Ectodermal cell (in vitro differentiated cells): ENCODE measurements around the gene RIPK1.

Experiments
- H3K27ac ChIP-seq: 2 replicates; pipeline ENCODE4 v1.7.0; 2013; ENCODE audit warnings: mild to moderate bottlenecking, low read depth, low read length; ENCODE audit not compliant: insufficient read depth, poor library complexity, severe bottlenecking
- H3K27me3 ChIP-seq: 2 replicates; pipeline ENCODE4 v1.7.0; 2013; ENCODE audit warnings: mild to moderate bottlenecking, low read length; ENCODE audit not compliant: insufficient read depth, control insufficient read depth, poor library complexity, severe bottlenecking
- H3K36me3 ChIP-seq: one replicate; pipeline ENCODE4 v1.7.0; 2013; ENCODE audit warnings: low read length; ENCODE audit not compliant: control insufficient read depth, insufficient read depth
- H3K4me1 ChIP-seq: one replicate; pipeline ENCODE4 v1.7.0; 2013; ENCODE audit warnings: low read length; ENCODE audit not compliant: control insufficient read depth, insufficient read depth
- H3K4me3 ChIP-seq: 2 replicates; pipeline ENCODE4 v1.7.0; 2013; ENCODE audit warnings: low read depth, low read length, control low read depth; ENCODE audit not compliant: insufficient read depth
- H3K9me3 ChIP-seq: 2 replicates; pipeline ENCODE4 v1.7.0; 2013; ENCODE audit warnings: mild to moderate bottlenecking, low read length, moderate library complexity; ENCODE audit not compliant: control insufficient read depth
- WGBS, 2 experiments: methylation state at CpG; one replicate each; pipeline ENCODE4 v1.1.7; 2013; ENCODE audit warnings: missing lambda C conversion rate in 2 of 2; 5-methylcytosine and 5-hydroxymethylcytosine counted together

Gene RIPK1

DNA sequence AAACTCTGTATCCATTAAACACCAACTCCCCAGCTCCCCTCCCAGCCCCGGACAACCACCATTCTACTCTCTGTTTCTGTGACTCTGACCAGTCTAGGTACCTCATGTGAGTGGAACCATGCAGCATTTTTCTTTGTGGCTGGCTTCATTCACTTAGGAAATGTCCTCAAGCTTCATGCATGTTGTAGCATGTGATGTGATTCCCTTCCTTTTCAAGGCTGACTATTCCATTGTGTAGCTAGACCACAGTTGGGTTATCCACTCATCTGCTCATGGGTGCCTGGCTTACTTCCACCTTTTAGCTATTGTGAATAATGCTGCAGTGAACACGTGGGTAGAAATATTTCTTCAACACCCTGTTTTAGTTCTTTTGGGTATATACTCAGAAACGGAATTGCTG is 41.5 kb downstream of the RIPK1 start:
- H3K27ac ChIP-seq: no peak overlapping the region
- H3K4me3 ChIP-seq: no peak overlapping the region
- WGBS, 2 experiments: 95% methylated on average over 3 of the region's 3 CpGs
- no peaks in the 10 kb centered on the region for H3K27me3 ChIP-seq
- no peaks in the 10 kb centered on the region for H3K9me3 ChIP-seq
- H3K4me1 ChIP-seq: no peaks in the 10 kb centered on the region
- peaks cover 16% of the 10 kb centered on the region for H3K36me3 ChIP-seq

DNA sequence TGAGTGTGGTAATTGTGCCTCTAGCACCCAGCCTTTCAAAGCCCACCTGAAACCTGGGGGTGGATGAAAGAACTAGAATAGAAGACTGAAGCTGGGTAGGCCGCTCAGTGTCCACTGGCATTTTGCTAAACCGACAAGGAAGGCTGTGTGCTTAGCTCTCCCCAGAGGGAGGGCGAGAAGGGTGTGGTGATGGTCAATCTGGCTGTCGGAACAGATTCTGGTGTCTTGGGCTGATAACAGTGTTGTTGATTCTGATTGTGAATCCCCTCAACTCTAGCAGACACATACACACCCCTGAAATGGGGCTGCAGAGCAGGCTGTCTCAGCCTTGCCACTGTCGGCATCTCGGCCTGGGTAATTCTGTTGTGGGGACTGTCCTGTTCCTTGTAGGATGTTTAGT is 46.1 kb downstream of the RIPK1 start:
- 94 to 99% methylated on average over 6 of the region's 6 CpGs for WGBS, 2 experiments
- H3K27ac ChIP-seq: no peak overlapping the region

DNA sequence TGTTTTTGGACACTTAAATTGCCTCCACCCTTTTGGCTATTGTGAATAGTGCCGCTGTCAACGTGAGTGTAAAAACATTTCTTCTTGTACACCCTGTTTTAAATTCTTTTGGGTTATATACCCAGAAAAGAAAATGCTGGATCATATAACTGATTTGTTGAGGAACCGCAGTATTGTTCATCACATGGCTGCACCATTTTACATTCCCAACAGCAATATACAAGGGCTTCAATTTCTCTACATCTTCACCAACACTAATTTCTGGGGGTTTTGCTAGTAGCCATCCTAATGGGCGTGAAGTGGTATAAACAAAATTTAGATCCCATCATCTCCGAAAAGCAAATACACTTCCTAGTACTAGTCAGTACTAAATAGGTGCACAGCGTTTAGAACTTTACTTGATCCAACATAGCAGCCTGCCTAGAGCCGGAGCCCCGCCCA is 49.6 kb downstream of the RIPK1 start:
- Histone ChIP-seq H3K36me3 (peaks cover 6% of the 10 kb centered on the region), H3K27ac (peak overlapping the region; percentile 90), H3K9me3 (no peaks in the 10 kb centered on the region), H3K4me3 (peak overlapping the region; percentile 86), H3K27me3 (no peaks in the 10 kb centered on the region), H3K4me1 (peaks cover 8% of the 10 kb centered on the region)
- 22 to 23% methylated on average over 8 of the region's 8 CpGs for WGBS, 2 experiments

More for the DNA sequence above, 46.1 kb downstream of the RIPK1 start:
- H3K36me3 ChIP-seq: peaks cover 6% of the 10 kb centered on the region
- H3K4me1 ChIP-seq: peaks cover 8% of the 10 kb centered on the region
- no peaks in the 10 kb centered on the region for H3K27me3 ChIP-seq
- no peak overlapping the region for H3K4me3 ChIP-seq
- no peaks in the 10 kb centered on the region for H3K9me3 ChIP-seq

DNA sequence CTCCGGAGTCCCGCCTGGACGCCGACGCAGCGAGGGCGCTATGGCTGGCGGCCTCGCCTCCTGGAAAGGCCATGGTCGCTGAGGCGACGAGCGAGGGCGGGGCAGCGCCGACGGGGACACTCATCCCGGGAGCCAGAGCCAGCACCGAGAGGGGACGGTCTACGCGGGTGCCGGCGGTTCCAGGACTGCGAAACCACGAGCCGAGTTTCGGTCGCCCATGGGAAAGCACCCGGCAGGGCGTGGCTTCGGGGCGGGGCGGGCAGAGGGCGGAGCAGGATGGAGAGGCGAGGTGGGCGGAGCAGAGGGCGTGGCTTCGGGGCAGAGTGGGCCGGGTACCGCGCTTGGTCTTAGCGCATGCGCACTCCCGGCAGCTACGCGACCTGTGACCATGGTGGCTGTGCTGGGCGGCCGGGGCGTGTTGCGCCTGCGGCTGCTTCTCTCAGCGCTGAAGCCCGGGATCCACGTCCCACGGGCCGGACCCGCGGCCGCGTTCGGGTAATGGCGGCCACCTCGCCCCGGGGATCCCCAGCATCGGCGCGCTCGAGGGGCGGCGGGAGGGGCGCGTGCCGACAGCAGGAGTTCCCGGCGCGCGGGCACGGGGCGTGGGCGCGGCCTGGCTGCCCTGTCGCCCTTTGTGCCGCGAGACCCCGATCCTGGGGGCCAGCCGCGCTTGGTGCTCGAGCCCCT is 50.2 kb downstream of the RIPK1 start, which contains the start of gene BPHL:
Gene BPHL, plus strand, starts transcription at position 359 of the 687 bp plus-strand sequence. Its CDS starts 30 bp downstream, at position 389.
- Histone ChIP-seq H3K36me3 (peaks cover 6% of the 10 kb centered on the region), H3K9me3 (no peaks in the 10 kb centered on the region), H3K4me1 (peaks cover 8% of the 10 kb centered on the region), H3K4me3 (peak within 1 kb of the TSS; percentile 86), H3K27ac (peak within 1 kb of the TSS; percentile 90), H3K27me3 (no peaks in the 10 kb centered on the region)
- 0% methylated on average over 89 of the region's 89 CpGs for WGBS, 2 experiments

DNA sequence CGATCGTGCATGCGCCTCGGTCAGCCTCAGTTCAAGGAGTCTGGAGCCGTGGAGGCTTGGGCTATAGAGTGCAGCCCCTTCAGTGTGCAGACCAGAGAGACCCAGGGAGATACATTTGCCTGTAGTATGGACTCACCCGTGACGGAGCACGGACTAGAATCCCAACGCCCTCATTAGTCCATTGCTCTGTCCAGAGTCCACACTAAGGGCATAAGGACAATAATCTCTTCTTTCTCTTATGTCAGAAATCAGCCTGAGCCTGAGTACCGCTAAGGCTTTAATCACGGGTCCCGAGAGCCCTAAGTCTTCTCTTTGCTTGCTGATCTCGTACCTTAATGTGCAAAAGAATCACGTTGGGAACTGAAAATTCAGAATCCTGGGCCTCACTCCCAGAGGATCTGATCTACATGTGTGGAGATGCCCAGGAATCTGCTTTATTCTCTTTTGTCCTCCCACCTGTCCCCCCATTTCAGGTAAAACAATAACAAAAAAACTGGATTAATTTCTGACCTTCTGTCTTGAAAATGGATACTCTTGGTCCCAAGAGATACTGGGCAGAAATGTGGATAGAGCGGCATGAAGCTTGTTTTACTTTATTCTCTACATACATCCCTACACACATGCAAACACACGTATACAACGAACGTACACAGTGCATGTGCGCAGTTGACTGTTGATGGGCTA is 50.9 kb downstream of the RIPK1 start:
- 26 to 27% methylated on average over 19 of the region's 19 CpGs for WGBS, 2 experiments
- Histone ChIP-seq H3K36me3 (peaks cover 3% of the 10 kb centered on the region), H3K27ac (peak overlapping the region; percentile 72)

DNA sequence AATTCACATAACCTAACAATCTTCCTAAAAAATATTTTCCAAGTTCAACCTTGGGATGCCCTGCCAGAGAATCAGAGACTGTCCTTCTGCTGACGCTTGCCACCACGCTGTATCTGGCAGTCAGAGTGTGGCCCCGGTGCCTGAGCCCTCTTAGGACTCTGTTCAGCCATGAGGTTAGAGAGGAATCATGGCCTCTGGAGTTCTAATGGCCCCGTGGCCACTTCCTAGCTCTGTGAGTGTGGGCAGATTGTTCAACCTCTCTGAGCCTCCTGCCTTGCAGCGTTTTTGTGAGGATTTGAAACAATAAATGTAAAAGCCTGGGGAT is 52.4 kb downstream of the RIPK1 start:
- H3K4me1 ChIP-seq: peaks cover 8% of the 10 kb centered on the region
- H3K4me3 ChIP-seq: no peak overlapping the region
- no peak overlapping the region for H3K27ac ChIP-seq
- H3K27me3 ChIP-seq: no peaks in the 10 kb centered on the region
- 94 to 97% methylated on average over 5 of the region's 5 CpGs for WGBS, 2 experiments
- no peaks in the 10 kb centered on the region for H3K9me3 ChIP-seq
- peaks cover 4% of the 10 kb centered on the region for H3K36me3 ChIP-seq

More for the DNA sequence above, 50.9 kb downstream of the RIPK1 start:
- no peaks in the 10 kb centered on the region for H3K27me3 ChIP-seq
- H3K4me1 ChIP-seq: peaks cover 8% of the 10 kb centered on the region
- H3K9me3 ChIP-seq: no peaks in the 10 kb centered on the region
- peak overlapping the region; percentile 86 for H3K4me3 ChIP-seq

DNA sequence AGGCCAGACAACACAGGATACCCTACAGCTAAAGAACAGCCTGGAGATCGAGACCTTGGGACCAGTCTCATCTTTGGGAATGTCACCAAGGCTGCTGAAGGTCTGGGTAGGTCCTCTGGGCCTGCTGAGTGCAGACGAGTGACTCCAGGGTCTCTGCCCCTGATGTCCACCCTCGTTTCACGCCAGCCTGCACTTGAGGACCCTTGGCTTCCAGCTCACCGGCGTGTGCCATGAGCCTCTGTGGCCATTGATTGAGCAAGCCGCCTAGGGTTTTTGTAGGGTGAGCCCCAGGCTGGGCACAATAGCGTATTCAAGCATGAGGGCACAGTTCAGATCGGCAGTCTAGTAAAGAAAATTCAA is 54.5 kb downstream of the RIPK1 start:
- no peaks in the 10 kb centered on the region for H3K9me3 ChIP-seq
- H3K36me3 ChIP-seq: peaks cover 4% of the 10 kb centered on the region
- peaks cover under 1% of the 10 kb centered on the region for H3K4me1 ChIP-seq
- no peak overlapping the region for H3K4me3 ChIP-seq
- WGBS, 2 experiments: 94 to 96% methylated on average over 9 of the region's 9 CpGs
- no peak overlapping the region for H3K27ac ChIP-seq
- H3K27me3 ChIP-seq: no peaks in the 10 kb centered on the region

DNA sequence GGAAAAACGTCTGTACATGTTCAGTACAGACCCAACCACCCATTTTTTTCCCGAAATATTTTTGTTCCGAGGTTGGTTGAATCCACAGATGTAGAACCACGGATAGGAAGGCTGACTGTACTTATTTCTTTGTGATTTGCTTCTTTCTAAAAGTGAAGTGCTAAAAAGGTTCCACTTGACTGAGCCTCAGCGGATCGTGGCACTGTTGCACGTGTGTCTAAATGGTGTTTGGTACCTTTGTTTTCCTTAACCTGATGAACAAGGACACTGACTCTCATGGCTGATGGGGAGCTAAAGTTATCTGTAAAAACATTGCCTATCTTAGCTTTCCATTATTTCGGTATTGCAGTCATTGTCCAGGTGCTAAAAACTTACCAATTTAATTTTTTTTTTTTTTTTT is 56.4 kb downstream of the RIPK1 start:
- Histone ChIP-seq H3K36me3 (peaks cover 22% of the 10 kb centered on the region), H3K4me3 (no peak overlapping the region), H3K4me1 (no peaks in the 10 kb centered on the region), H3K9me3 (no peaks in the 10 kb centered on the region), H3K27ac (no peak overlapping the region), H3K27me3 (no peaks in the 10 kb centered on the region)
- 92 to 95% methylated on average over 8 of the region's 8 CpGs for WGBS, 2 experiments

DNA sequence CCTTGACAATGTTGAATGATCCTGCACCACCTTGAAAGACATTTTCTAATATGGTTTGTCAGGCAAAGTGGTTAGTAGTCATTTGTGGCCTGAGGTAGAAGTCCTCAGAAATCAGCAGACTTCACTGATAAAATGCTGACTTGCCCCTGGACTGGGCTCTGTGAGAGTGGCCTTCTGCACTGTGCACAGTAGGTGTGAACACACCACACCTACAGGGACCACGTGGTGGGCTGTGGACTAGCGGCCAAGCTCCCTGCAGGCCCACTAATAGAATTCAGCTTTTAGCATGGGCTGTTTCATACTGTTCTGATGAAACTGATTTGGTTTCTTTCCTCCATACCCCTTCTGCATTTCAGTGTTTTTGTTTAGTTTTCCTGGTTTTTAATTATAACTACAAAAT is 57.5 kb downstream of the RIPK1 start:
- H3K9me3 ChIP-seq: no peaks in the 10 kb centered on the region
- WGBS, 2 experiments: 33 to 41% methylated on average over 2 of the region's 2 CpGs
- H3K27me3 ChIP-seq: no peaks in the 10 kb centered on the region
- H3K4me3 ChIP-seq: no peak overlapping the region
- peaks cover 33% of the 10 kb centered on the region for H3K36me3 ChIP-seq
- no peaks in the 10 kb centered on the region for H3K4me1 ChIP-seq
- no peak overlapping the region for H3K27ac ChIP-seq

DNA sequence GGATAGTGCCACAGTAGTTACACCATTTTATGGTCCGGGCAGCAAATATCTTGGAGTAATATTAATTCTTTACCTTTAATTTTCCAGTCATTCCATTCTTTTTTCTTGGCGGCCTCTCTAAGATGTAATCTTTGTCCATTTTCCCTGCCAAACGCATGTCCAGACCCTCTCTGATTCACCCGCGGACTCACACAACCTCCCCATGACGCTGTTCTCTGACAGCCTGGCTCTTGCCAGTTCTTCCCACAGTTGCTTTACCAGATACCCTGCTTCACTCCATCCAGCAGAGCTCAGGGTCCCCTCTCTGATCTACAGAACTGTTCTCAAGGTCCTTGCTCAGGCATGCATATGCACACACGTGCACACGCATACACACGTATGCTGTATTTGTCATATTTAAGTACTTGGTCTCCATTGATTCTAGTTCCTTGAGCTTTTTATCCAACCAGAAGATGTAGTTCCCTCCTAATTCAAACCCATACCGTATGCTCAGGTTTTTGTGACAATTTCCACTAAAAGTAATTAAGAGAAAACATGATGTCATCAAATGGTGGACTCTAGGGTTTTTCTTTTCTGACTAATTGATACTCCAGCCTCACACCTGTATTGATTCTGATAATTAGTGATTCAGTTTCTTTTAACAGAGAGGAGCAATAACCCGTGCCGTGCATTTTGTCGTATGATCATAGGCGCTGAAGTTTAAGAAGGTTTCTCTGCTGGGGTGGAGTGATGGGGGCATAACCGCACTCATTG is 60.2 kb downstream of the RIPK1 start:
- Histone ChIP-seq H3K36me3 (peaks cover 51% of the 10 kb centered on the region), H3K9me3 (no peaks in the 10 kb centered on the region), H3K4me3 (no peak overlapping the region), H3K4me1 (no peaks in the 10 kb centered on the region), H3K27me3 (no peaks in the 10 kb centered on the region), H3K27ac (no peak overlapping the region)
- 96 to 97% methylated on average over 14 to 15 of the region's 15 CpGs for WGBS, 2 experiments
